Transverse colon (tissue), 4 donors: ENCODE data around the gene BPGM.
A peak's percentile ranks its signal among the peaks of the same experiment; 100 is the strongest.

ENCODE experiments used
- POLR2AphosphoS5 ChIP-seq, 3 donors: sonication (generic); formaldehyde crosslinking; IDR thresholded peaks; one replicate each; pipeline ENCODE4 v1.6.1; 2016; ENCODE audit warnings: antibody characterized with exemption in 3 of 3
- TF ChIP-seq, protein P1 (sequence below), 5 experiments: fragments of 200-600 bp in 3 of 5; fragments of 450-650 bp in 2 of 5; sonication (generic) in 3 of 5; IDR thresholded peaks; 1 replicate in 2 of 5; 2 replicates in 3 of 5; pipeline ENCODE4 v1.5.1; 2016 to 2017; ENCODE audit warnings: antibody characterized with exemption in 5 of 5, inconsistent platforms in 3 of 5, mild to moderate bottlenecking in 2 of 5, moderate library complexity in 1 of 5

DNA sequence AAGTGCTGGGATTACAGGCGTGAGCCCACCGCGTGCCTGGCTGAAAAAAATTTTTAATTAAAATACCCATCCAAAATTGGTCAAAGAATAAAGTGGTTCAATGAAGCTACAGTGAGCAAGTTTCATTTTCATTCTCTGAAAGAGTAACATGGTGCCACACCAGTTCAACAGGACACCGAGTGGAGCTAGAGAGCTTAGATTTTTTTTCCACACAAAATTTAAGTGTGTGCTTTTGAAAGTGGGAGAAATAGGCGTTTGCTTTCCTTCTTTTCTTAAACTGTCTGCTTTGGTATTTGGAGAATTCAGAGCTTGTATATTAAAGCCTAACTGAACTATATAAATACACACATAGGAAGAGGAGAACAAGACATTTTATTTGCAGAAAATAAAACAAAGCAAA lies 43.4 kb downstream of the BPGM start:
- TF ChIP-seq, protein P1, sequence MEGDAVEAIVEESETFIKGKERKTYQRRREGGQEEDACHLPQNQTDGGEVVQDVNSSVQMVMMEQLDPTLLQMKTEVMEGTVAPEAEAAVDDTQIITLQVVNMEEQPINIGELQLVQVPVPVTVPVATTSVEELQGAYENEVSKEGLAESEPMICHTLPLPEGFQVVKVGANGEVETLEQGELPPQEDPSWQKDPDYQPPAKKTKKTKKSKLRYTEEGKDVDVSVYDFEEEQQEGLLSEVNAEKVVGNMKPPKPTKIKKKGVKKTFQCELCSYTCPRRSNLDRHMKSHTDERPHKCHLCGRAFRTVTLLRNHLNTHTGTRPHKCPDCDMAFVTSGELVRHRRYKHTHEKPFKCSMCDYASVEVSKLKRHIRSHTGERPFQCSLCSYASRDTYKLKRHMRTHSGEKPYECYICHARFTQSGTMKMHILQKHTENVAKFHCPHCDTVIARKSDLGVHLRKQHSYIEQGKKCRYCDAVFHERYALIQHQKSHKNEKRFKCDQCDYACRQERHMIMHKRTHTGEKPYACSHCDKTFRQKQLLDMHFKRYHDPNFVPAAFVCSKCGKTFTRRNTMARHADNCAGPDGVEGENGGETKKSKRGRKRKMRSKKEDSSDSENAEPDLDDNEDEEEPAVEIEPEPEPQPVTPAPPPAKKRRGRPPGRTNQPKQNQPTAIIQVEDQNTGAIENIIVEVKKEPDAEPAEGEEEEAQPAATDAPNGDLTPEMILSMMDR (IDR thresholded peaks at IDR 0.05) = peak; percentile 20 to 60 (median 33)
- no peak for TF ChIP-seq POLR2AphosphoS5 (IDR thresholded peaks at IDR 0.05)
